ENCODE data around the gene PRSS12.

The PRSS12 gene

GRCh38 chr4:118388606-118389005, 35.8 kb upstream of the PRSS12 start:
- H3F3A ChIP-seq (ENCODE audit: insufficient read depth, low read length) = no peaks in the 10 kb centered on the region
- H3K9me2 ChIP-seq (ENCODE audit: low read depth, low read length) = no peaks in the 10 kb centered on the region
- H4K20me1 ChIP-seq (ENCODE audit: insufficient read depth, low read length) = no peaks in the 10 kb centered on the region
- H3K36me3 ChIP-seq (ENCODE audit: insufficient read depth, low read length) = no peaks in the 10 kb centered on the region
- H3K9ac ChIP-seq (ENCODE audit: low read length) = no peak overlapping the region
- H3K4me2 ChIP-seq (ENCODE audit: low read length) = no peak overlapping the region
- no peak for TF ChIP-seq CTCF (IDR thresholded peaks at IDR 0.05; ENCODE audit: low read length)
- H3K4me1 ChIP-seq (ENCODE audit: insufficient read depth, low read length, severe bottlenecking) = no peaks in the 10 kb centered on the region
- H3K27ac ChIP-seq (ENCODE audit: low read depth, low read length, poor library complexity, severe bottlenecking) = no peak overlapping the region
- H3K27me3 ChIP-seq (ENCODE audit: insufficient read depth, low read length) = no peaks in the 10 kb centered on the region
- no peaks in the 10 kb centered on the region for H3K9me3 ChIP-seq (ENCODE audit: low read length)
- no peak overlapping the region for H2AFZ ChIP-seq (ENCODE audit: low read length)
- no peak overlapping the region for H3K4me3 ChIP-seq (ENCODE audit: low read depth, low read length, poor library complexity, severe bottlenecking)
- H3K79me2 ChIP-seq (ENCODE audit: insufficient read depth, low read length) = no peaks in the 10 kb centered on the region

GRCh38 chr4:118381902-118382301, 29.1 kb upstream of the PRSS12 start:
- Histone ChIP-seq H3K4me1 (ENCODE audit: insufficient read depth, low read length, severe bottlenecking) (no peaks in the 10 kb centered on the region), H3K27ac (ENCODE audit: low read depth, low read length, poor library complexity, severe bottlenecking) (no peak overlapping the region), H4K20me1 (ENCODE audit: insufficient read depth, low read length) (no peaks in the 10 kb centered on the region), H3K79me2 (ENCODE audit: insufficient read depth, low read length) (no peaks in the 10 kb centered on the region), H3F3A (ENCODE audit: insufficient read depth, low read length) (no peaks in the 10 kb centered on the region), H2AFZ (ENCODE audit: low read length) (no peak overlapping the region), H3K4me2 (ENCODE audit: low read length) (no peak overlapping the region), H3K9ac (ENCODE audit: low read length) (no peak overlapping the region), H3K9me3 (ENCODE audit: low read length) (no peaks in the 10 kb centered on the region), H3K27me3 (ENCODE audit: insufficient read depth, low read length) (no peaks in the 10 kb centered on the region), H3K9me2 (ENCODE audit: low read depth, low read length) (no peaks in the 10 kb centered on the region), H3K4me3 (ENCODE audit: low read depth, low read length, poor library complexity, severe bottlenecking) (no peak overlapping the region), H3K36me3 (ENCODE audit: insufficient read depth, low read length) (no peaks in the 10 kb centered on the region)
- no peak for TF ChIP-seq CTCF (IDR thresholded peaks at IDR 0.05; ENCODE audit: low read length)
- TF ChIP-seq EZH2 (IDR thresholded peaks at IDR 0.05; ENCODE audit: borderline replicate concordance, low read length) = no peak

GRCh38 chr4:118373614-118374255, 20.9 kb upstream of the PRSS12 start:
- Histone ChIP-seq H3K27ac (ENCODE audit: low read depth, low read length, poor library complexity, severe bottlenecking) (no peak overlapping the region), H3K9me2 (ENCODE audit: low read depth, low read length) (no peaks in the 10 kb centered on the region), H3K36me3 (ENCODE audit: insufficient read depth, low read length) (no peaks in the 10 kb centered on the region), H3K27me3 (ENCODE audit: insufficient read depth, low read length) (no peaks in the 10 kb centered on the region), H4K20me1 (ENCODE audit: insufficient read depth, low read length) (no peaks in the 10 kb centered on the region), H3K79me2 (ENCODE audit: insufficient read depth, low read length) (no peaks in the 10 kb centered on the region), H3K9ac (ENCODE audit: low read length) (no peak overlapping the region), H2AFZ (ENCODE audit: low read length) (no peak overlapping the region), H3K9me3 (ENCODE audit: low read length) (no peaks in the 10 kb centered on the region), H3F3A (ENCODE audit: insufficient read depth, low read length) (no peaks in the 10 kb centered on the region), H3K4me1 (ENCODE audit: insufficient read depth, low read length, severe bottlenecking) (no peaks in the 10 kb centered on the region), H3K4me2 (ENCODE audit: low read length) (no peak overlapping the region), H3K4me3 (ENCODE audit: low read depth, low read length, poor library complexity, severe bottlenecking) (no peak overlapping the region)
- TF ChIP-seq EZH2 (IDR thresholded peaks at IDR 0.05; ENCODE audit: borderline replicate concordance, low read length) (no peak), CTCF (IDR thresholded peaks at IDR 0.05; ENCODE audit: low read length) (no peak)

Data from OCI-LY1 (cell line).